AG10803 (cell line): Measurements from ENCODE around the gene HRH1.

Source experiments
- DNase-seq: peaks from one replicate; pipeline ENCODE4 v3.0.0; 2010; ENCODE audit warnings: low read depth
- H3K4me3 ChIP-seq: 2 replicates; pipeline ENCODE4 v1.5.1; 2011; ENCODE audit warnings: mild to moderate bottlenecking, low read length, control low read depth
- TF ChIP-seq, protein P1 (sequence below): conservative IDR thresholded peaks from 2 replicates; pipeline ENCODE4 v1.5.1; 2011; ENCODE audit warnings: mild to moderate bottlenecking, low read length, control low read depth, inconsistent platforms

HRH1 gene

DNA sequence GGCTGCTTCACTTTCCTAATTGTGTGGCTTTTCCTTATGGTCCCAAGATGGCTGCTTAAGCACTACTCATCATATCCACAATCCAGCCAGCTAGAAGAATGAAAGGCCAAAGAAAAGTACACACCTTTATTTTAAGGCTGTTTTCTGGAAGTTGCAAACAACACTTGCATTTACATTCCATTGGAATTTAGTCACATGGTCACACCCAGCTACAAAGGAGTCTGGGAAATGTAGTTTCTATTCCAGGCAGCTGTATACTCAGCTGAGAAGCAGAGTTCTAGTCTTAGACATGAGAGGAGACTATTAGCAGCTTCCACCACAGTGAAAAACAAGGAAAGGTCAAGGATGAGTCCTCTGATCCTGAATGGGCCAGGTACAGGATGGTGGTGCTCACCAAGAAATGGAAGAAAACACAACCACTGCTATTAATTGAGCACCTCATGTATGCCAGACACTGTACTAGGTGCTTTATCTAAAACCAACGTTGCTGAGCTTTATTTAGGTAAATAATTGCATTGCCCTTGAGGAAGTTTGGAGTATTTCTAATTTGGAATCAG lies 89.9 kb downstream of the HRH1 start:
- peak; percentile 40 for DNase-seq
- H3K4me3 ChIP-seq: no peak overlapping the region
- TF ChIP-seq, protein P1, sequence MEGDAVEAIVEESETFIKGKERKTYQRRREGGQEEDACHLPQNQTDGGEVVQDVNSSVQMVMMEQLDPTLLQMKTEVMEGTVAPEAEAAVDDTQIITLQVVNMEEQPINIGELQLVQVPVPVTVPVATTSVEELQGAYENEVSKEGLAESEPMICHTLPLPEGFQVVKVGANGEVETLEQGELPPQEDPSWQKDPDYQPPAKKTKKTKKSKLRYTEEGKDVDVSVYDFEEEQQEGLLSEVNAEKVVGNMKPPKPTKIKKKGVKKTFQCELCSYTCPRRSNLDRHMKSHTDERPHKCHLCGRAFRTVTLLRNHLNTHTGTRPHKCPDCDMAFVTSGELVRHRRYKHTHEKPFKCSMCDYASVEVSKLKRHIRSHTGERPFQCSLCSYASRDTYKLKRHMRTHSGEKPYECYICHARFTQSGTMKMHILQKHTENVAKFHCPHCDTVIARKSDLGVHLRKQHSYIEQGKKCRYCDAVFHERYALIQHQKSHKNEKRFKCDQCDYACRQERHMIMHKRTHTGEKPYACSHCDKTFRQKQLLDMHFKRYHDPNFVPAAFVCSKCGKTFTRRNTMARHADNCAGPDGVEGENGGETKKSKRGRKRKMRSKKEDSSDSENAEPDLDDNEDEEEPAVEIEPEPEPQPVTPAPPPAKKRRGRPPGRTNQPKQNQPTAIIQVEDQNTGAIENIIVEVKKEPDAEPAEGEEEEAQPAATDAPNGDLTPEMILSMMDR: no peak

DNA sequence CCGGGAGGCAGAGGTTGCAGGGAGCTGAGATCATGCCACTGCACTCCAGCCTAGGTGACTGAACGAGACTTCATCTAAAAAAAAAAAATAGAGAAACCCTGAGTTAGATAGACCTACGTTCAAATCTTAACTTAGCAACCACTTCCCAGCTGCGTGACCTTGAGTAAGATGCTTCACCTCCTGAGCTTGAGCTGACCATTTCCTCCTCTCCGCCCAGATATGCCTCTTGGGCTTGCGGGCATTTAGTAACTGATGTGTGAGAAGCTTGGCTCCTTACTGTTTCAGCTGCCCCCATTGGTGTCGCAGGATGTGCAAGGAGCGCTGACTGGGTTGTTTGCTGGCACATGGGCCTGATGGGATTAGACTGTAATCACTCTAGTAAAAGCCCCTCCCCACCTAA lies 91.0 kb downstream of the HRH1 start:
- H3K4me3 ChIP-seq: no peak overlapping the region
- no peak for DNase-seq
- TF ChIP-seq, protein P1: no peak

GRCh38 chr3:11245827-11246662 lies 91.8 kb downstream of the HRH1 start:
- H3K4me3 ChIP-seq: no peak overlapping the region
- TF ChIP-seq, protein P1: no peak
- DNase-seq: no peak

- no peak for DNase-seq
- TF ChIP-seq, protein P1: no peak
- no peak overlapping the region for H3K4me3 ChIP-seq
These were observed 92.3 kb downstream of the HRH1 start for GRCh38 chr3:11246663-11246970.

GRCh38 chr3:11247362-11247761 lies 93.1 kb downstream of the HRH1 start:
- DNase-seq: no peak
- TF ChIP-seq, protein P1: no peak
- H3K4me3 ChIP-seq: no peak overlapping the region

DNA sequence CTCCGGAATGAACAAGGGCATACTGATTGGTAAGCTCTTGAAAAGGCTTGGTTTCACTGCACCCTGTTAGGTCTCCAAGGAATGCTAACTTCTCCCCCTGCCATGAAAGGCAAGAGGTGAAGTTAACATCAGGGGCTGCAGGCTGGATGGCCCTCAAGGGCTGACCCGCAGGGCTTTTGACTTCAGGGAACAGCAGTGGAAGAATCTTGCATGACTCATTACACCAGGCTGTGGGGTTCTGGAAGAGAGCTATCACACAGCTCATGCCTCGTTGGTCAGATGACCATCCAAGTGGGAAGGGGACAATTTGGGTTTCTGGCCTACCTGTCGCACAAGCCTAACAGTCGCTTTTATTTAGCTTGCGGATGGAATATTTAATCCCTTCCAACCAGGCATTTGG lies 94.3 kb downstream of the HRH1 start:
- H3K4me3 ChIP-seq: no peak overlapping the region
- DNase-seq: no peak
- TF ChIP-seq, protein P1: no peak
